ENCODE results near the gene CCP110. TPM values are rescaled to one million over a fixed set of nuclear protein-coding genes. Genes with fewer than 3 reads are reported as not detected.

The CCP110 gene
- total RNA-seq, 1 donor from 2014 or later: 3.9 TPM

DNA sequence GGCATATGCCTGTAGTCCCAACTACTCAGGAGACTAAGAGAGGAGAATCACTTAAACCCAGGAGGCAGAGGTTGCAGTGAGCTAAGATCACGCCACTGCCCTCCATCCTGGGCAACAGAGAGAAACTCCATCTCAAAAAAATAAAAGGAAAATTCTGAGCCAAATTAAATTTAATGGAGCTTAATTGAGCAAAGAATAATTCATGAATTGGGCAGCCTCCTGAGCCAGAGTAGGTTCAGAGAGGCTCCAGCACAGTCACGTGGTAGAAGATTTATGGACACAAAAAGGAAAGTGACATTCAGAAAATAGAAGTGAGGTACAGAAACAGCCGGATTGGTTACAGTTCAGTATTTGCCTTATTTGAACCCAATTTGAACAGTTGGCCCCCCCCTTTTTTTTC is 42.6 kb downstream of the CCP110 start:
- no peak for FAIRE-seq
- TF ChIP-seq, protein P1, sequence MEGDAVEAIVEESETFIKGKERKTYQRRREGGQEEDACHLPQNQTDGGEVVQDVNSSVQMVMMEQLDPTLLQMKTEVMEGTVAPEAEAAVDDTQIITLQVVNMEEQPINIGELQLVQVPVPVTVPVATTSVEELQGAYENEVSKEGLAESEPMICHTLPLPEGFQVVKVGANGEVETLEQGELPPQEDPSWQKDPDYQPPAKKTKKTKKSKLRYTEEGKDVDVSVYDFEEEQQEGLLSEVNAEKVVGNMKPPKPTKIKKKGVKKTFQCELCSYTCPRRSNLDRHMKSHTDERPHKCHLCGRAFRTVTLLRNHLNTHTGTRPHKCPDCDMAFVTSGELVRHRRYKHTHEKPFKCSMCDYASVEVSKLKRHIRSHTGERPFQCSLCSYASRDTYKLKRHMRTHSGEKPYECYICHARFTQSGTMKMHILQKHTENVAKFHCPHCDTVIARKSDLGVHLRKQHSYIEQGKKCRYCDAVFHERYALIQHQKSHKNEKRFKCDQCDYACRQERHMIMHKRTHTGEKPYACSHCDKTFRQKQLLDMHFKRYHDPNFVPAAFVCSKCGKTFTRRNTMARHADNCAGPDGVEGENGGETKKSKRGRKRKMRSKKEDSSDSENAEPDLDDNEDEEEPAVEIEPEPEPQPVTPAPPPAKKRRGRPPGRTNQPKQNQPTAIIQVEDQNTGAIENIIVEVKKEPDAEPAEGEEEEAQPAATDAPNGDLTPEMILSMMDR (IDR thresholded peaks at IDR 0.05; ENCODE audit: insufficient read depth, low read length, severe bottlenecking): no peak
- H3K36me3 ChIP-seq (ENCODE audit: control insufficient read depth, insufficient read depth, low read length): peaks cover 6% of the 10 kb centered on the region
- H3K27me3 ChIP-seq (ENCODE audit: control insufficient read depth, insufficient read depth, low read length): no peaks in the 10 kb centered on the region
- H3K4me3 ChIP-seq (ENCODE audit: low read depth, low read length): no peak overlapping the region
- DNase-seq (ENCODE audit: low read depth): no peak

DNA sequence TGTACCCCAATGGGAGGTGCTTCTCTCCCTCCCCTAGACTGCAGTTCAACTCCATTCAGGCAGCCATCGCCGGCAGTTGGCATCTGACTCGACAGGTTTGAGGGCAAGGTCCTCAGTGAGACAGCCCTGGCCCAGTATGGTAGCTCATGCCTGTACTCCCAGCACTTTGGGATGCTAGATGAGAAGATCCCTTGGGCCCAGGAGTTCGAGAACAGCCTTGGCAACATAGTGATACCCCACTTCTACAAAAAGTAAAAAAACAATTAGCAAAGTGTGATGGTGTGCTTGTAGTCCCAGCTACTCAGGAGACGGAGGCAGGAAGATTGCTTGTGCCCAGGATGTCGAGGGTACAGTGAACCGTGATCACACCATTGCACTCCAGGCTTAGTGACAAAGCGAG is 43.8 kb downstream of the CCP110 start:
- TF ChIP-seq, protein P1 (IDR thresholded peaks at IDR 0.05; ENCODE audit: insufficient read depth, low read length, severe bottlenecking): no peak

DNA sequence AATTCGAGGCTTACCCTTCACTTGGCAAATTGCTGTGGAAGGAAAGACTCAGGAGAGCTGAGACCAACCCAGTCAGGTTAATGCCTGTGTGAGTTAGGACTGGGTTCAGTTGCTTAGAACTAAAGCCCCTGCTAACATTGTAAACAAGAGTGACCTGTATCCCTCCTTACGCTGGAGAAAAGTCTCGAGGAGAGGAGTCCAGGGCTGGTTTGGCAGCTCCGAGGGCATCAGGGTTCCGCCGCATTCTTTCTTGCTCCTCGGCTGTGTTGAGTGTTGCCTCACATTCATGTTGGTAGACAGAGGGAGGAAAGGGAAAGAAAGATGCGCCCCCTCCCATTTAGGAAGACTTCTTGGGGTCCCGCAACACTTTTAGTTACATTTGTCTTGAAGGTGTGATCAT is 50.3 kb downstream of the CCP110 start:
- FAIRE-seq (no peak), DNase-seq (ENCODE audit: low read depth) (no peak)
- no peaks in the 10 kb centered on the region for H3K27me3 ChIP-seq (ENCODE audit: control insufficient read depth, insufficient read depth, low read length)
- peaks cover 8% of the 10 kb centered on the region for H3K36me3 ChIP-seq (ENCODE audit: control insufficient read depth, insufficient read depth, low read length)
- TF ChIP-seq, protein P1 (IDR thresholded peaks at IDR 0.05; ENCODE audit: insufficient read depth, low read length, severe bottlenecking): no peak
- no peak overlapping the region for H3K4me3 ChIP-seq (ENCODE audit: low read depth, low read length)

More for the DNA sequence above, 43.8 kb downstream of the CCP110 start:
- H3K27me3 ChIP-seq (ENCODE audit: control insufficient read depth, insufficient read depth, low read length): no peaks in the 10 kb centered on the region
- FAIRE-seq (no peak), DNase-seq (ENCODE audit: low read depth) (no peak)
- H3K4me3 ChIP-seq (ENCODE audit: low read depth, low read length): no peak overlapping the region
- peaks cover 6% of the 10 kb centered on the region for H3K36me3 ChIP-seq (ENCODE audit: control insufficient read depth, insufficient read depth, low read length)

DNA sequence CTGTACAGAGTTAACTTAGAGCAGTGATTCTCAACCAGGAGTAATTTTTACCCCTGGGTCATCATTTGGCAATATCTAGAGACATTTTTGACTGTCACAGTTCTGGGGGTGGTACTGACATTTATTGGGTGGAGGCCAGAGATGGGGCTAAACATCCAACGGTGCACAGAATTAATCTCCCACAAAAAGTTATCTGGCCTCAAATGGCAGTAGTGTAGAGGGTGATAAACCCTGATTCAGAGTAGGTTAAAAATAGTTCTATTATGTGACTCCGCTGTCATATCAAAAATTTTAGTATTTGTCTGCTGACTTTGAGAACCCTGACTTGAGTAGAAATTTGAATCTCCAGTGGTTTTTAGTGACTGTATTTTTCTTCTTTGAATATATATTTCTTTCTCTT is 50.9 kb downstream of the CCP110 start:
- TF ChIP-seq, protein P1 (IDR thresholded peaks at IDR 0.05; ENCODE audit: insufficient read depth, low read length, severe bottlenecking): no peak
- Histone ChIP-seq H3K4me3 (ENCODE audit: low read depth, low read length) (no peak overlapping the region), H3K27me3 (ENCODE audit: control insufficient read depth, insufficient read depth, low read length) (no peaks in the 10 kb centered on the region), H3K36me3 (ENCODE audit: control insufficient read depth, insufficient read depth, low read length) (peaks cover 7% of the 10 kb centered on the region)
- no peak for DNase-seq (ENCODE audit: low read depth)
- no peak for FAIRE-seq

DNA sequence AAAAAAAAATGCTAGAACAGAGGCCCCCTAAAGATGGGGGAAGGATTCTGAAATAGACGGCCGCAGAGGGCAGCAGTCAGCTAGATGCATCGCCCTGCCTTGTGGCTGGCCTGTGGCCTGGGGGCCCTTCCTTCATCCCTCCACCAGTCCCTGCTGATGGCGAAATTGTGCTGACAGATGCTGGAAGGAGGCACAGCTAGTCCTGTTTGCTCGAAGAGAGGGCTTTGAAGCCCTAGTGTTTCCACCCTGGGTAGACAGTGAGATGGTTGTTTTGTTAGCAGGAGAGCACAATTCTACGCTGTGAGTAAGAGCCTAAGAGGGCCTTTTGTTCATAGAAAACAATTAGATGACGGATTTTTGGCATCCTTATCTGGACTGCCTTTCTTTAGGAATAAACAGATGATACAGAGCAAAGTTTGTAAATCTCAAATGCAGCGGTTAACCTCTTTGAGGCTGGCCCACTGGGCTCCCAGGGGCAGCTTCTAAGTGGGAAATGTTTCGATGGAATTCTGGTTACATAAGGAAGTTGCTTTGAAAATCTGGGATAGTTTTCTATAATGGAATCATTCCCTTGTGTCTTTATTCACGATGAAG is 54.7 kb downstream of the CCP110 start:
- H3K4me3 ChIP-seq (ENCODE audit: low read depth, low read length): no peak overlapping the region
- DNase-seq (ENCODE audit: low read depth) (no peak), FAIRE-seq (no peak)
- TF ChIP-seq, protein P1 (IDR thresholded peaks at IDR 0.05; ENCODE audit: insufficient read depth, low read length, severe bottlenecking): no peak
- peaks cover 7% of the 10 kb centered on the region for H3K36me3 ChIP-seq (ENCODE audit: control insufficient read depth, insufficient read depth, low read length)
- no peaks in the 10 kb centered on the region for H3K27me3 ChIP-seq (ENCODE audit: control insufficient read depth, insufficient read depth, low read length)

Data from bronchial epithelial cell (primary cell).